NCI-H526 (cell line): ENCODE results near the gene ARRDC3.
A peak's percentile ranks its signal among the peaks of the same experiment; 100 is the strongest.
"Not testable (repeated sequence)": the region's sequence is repeated elsewhere in the genome, so short reads cannot be mapped to it uniquely, and the experiment has no call there.

ENCODE experiments used
- DNase-seq, 2 experiments: peaks; one replicate each; lab custom pipeline; 2025; lab: John Stamatoyannopoulos, UW

ARRDC3 gene, protein sequence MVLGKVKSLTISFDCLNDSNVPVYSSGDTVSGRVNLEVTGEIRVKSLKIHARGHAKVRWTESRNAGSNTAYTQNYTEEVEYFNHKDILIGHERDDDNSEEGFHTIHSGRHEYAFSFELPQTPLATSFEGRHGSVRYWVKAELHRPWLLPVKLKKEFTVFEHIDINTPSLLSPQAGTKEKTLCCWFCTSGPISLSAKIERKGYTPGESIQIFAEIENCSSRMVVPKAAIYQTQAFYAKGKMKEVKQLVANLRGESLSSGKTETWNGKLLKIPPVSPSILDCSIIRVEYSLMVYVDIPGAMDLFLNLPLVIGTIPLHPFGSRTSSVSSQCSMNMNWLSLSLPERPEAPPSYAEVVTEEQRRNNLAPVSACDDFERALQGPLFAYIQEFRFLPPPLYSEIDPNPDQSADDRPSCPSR

DNA sequence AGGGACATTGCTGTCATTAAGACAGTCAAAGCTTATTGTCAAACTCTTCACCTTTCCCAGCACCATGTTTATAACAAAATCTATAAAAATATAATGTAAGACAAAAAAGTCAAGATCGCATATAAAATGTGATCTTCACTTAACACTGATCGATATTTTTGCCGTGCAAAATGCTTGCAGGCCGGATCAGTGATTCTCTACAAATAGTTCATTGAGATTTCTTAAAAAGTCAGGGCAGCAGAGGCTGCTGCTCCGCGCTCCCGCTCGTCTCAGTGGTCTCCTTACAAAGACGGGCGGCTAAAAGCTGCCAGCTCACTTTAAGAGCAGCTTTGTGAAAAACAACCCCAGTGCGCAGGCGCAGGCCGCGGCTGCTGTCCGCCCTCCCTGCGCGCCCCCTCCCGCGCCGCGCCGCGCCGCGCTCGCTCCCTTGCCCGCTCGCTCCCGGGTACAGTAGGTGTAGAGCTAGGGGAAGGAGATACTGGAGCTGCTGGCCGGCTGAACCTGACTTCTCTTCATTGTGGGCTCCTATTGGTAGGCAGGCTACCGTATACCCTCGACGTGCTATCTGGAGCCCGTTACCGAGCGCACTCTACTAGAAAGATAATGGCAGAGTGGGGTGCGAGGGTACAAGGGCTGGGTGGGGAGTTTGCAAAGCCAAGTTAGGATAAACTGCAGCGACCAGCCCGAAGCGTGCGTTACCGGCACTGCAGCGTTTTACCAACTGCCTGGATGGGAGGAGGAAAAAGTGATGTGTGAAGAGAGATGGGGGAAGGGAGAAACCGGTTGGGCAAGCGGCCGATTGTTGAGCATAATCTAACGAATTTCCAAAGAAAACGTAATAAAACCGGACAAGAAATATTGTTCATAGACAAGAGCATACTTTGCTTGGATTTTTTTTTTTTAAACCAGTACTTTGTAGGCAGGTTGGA, at the start of gene ARRDC3:
Gene ARRDC3, minus strand, starts transcription at position 291 of the 929 bp plus-strand sequence. Its CDS starts 225 bp downstream, at position 66.
- peak; percentile 84 to 95 for DNase-seq

DNA sequence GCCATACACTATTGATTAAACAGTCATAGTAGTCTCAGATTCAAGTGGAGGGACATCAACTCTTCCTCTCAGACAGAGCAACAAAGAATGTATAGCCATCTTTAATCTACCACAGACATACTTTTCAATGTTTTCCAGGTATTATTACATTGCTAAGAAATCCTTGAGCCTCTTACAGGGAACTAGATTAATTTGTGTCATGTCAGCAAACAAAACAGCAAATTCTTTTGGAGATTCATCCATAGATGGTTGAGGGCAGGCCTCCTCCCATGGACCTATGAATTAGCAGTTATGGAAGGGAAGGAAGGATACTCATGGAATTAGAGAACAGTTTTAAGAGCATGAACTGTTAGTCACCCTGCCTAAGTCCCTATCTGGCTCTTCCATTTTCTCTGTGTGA, 47.8 kb upstream of the ARRDC3 start:
- no peak for DNase-seq

DNA sequence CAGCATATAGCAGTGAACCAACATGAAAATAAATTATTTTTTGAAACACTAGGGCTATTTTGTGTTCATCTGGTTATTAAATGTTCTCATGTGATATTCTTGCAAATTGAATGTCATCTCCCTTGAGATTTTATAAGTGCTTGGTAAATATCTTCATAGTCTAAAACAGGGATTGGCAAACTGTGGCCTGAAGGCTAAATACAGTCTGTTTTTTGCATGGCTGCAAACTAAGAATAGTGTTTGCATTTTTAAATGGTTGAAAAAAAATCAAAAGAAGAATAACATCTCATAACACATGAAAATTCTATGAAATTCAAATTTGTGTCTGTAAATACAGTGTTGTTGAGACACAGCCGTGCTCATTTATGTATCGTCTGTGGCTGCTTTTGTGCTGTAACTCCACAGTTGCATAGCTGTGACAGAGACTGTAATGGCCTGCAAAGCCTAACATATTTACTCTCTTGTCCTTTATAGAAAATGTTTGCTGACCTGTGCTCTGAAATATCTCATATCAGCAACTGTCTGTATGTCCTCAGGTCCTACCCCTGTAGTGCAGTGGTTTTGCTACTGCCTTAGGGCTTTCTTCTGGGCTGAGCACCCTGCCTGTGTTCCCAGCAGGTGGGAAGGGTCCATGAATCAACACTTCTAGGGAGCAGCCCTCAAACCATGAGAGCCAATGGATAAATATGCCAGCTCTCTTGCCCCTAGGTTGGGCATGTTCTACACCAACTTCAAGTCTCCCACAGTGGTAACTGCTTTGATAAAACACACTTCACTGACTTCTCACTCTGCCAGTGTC, 41.7 kb upstream of the ARRDC3 start:
- DNase-seq: peak in 1 of 2 experiments; percentile 8

DNA sequence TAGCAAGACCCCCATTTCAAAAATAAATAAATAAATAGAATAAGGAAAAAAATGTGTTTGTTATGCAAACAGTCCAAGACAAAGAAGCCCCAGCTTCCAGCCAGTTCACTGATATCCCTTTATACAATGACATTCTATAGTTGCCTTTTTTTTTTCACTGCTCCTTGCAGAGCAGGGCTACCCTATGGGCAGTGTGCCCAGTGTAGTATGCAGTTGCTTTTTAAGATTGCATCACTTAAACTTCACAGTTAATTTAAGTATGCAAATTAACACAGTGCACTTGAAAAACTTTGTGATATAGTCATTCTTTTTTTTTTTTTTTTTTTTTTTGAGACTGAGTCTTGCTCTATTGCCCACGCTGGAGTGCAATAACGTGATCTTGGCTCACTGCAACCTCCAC, 40.8 kb upstream of the ARRDC3 start:
- DNase-seq: no peak

DNA sequence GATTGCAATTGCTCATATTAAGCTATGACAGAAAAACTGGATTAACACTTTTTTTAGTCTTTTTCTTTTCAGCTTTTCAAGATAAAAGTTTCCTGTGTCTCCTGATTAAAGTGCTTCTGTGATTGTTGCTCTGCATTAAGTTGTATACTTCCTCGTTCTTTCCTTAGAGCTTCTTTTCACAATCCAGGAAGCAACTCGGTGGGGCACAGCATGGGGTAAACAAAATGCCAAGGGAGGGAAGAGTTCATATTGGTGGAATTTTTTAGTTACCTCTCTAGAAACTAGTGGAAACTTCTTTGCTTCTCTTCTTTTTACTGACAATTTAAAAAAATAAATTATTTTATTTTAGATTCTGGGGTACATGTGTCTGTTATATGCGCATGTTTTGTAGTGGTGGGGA, 37.8 kb upstream of the ARRDC3 start:
- DNase-seq: no peak

DNA sequence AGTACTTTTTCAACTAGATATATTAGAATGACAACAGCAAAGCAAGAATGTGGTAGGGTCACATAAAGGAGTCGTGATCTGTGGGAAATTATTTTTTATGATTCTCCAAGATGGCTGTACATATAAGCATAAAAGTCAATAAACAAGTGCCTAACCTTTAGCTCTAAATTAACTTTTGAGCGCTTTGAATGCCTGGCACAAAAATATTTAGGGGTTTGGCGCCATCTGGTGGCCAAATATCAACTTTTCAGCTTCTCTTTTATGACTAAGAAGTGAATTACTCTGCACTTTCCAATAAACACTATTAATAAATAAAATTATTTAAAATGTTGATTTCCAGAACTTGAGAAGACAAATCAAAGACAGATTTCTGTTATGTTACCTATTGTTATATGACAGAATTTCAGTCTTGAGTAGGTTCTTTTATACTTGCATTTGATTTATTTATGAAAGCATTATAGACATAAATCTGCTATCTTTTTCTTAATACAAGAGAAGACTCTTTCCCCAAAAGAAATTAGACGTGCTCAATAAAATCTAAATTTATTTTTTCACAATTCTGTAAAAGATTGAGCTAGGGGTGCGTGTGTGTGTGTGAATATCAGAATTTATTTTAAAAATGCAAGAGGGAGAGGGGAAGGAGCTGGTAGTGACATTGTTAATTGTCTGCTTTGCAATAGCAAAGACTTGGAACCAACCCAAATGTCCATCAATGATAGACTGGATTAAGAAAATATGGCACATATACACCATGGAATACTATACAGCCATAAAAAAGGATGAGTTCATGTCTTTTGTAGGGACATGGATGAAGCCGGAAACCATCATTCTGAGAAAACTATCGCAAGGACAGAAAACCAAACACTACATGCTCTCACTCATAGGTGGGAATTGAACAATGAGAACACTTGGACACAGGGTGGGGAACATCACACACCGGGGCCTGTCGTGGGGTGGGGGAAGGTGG, 36.7 kb upstream of the ARRDC3 start:
- DNase-seq: peak in 1 of 2 experiments; percentile 61

DNA sequence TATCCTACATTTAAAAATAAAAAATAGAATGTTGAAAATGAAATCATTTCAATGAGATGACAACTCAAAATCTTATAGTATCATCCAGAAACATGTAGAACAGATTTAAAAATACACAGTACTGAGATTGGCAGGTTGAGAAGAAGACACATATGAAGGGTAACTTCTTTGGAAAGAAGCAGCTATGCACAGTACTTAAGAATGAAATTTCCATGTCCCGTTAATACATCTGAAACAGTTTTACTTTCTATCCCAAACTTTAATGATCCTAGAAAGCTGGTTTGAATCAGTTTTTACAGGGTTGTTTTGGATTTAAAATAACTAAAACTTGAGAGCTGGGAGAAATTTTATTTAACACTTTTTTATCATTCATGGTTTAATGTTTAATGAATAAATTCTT, 36.0 kb upstream of the ARRDC3 start:
- DNase-seq: no peak

DNA sequence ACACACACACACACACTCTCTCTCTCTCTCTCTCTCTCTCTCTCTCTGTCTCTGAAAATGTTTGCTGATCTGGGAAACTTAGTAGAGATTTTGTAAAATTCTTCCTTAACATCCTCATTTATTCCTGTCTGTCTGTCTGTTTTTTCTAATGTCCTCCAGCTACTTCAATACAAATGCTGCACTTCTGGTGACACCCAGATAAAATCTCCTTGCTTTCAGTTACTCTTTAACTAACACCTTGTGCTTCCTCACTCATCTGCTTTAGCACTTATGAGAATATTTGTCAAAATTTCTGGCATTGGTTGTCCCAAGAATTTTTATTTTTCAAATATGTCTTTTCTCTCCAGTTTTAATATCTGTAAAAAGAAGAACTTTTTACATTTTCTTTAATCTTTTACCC, 35.0 kb upstream of the ARRDC3 start:
- DNase-seq: no peak

DNA sequence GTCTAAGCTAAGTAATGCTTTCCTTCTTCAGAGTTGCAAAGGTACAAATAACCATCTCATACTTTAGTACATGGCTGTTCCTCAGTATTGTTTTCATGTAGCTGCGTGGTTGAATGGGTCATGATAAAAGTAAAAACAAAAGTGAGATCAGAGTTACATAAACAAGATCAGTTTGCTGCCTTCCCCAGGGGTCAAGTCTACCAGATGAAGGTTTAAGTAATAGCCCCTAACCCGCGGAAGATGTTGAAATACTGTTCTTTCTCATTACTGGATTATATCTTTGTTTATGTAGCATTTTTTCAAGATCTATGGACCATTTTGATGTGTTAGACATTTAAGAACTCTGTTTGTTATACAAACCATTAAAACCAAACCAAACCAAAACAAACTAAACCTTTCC, 34.1 kb upstream of the ARRDC3 start:
- DNase-seq: no peak

DNA sequence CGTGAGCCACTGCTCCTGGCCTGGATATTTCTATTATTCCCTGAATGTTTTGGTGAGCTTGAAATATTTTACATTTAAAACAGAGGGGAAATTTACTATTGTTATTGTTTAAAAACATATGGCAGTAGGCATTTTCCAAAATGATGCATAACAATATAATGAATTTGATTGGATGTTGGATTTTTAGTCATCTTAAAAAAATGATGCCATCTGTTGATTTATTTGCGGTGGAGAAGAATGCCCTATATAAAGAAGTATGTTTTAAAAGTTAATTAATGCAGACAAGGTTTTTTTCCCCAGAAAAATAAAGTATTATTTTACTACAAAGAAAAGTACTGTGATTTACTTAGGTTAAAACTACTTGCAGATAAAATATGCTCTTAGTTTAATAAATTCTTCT, 33.4 kb upstream of the ARRDC3 start:
- no peak for DNase-seq

DNA sequence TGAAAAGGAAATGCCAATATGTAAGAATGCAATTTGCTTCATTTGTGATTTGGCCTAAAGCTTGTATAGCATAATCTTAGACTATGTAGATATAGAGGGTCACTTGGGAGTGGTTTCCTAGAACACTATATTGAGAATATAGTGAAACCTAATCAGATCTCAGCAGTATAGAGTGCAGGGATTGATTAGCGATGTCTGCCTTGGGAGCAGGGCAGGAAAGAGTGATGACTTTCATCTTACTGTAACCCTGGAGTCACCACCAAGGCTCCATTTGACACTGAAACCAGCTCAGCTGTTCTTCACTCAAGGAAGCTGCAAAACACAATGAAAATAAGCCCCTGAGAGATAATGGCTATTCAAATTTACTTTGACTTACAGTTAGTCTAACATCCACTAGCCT, 26.2 kb upstream of the ARRDC3 start:
- no peak for DNase-seq

DNA sequence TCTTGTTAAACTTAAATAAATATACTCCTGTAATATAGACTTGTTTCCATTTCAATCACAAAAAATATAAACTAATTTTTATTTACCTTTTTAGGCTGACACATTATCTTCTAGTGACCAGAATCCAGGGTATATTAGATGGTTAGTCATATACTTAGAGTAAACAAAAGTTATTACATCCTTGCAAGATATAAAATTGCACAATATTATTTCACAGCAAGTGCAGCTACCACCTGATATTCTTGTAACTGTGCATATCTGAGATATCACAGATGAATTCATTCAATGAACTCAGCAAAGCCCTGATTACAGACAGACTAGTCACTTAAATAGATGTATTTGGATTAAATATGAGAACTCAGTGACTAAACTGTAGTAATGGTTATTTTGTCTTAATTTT, 25.6 kb upstream of the ARRDC3 start:
- no peak for DNase-seq

DNA sequence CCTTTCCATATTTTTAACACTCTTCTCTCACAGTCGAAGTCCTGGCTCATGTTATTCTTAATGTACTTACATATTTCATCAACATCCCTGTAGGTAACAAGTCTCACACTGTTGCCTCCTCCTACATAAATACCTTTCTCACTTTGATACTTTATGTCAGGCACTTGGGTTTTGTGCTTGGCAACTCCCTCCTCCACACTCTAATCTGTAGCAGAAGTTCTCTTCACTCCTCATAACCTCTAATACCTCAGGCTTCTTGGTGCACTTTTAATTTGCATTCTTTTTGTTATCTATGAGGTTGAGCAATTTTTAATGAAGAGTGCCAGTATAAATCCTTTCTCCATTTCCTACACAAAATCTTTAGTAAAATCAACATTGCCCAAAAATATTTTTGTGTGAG, 24.1 kb upstream of the ARRDC3 start:
- DNase-seq: no peak

DNA sequence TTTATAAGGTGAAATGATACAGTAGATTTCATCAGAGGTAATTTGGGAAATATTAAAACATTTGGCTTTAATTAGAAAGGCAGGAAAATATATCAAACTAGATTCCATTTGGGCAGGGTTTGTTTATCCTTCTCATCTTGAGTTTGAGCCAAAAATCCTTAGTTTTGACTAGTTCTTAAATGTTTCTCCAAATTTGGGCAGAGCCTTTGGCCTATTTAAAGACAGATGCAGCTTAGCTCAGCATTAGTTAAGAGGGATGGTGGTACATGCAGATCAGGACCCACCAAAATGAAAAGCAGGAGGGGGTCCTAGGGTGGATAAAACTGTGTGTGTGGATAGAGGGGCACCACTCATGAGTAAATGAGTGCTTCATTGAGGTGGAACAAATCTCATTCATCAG, 20.3 kb upstream of the ARRDC3 start:
- DNase-seq: no peak

DNA sequence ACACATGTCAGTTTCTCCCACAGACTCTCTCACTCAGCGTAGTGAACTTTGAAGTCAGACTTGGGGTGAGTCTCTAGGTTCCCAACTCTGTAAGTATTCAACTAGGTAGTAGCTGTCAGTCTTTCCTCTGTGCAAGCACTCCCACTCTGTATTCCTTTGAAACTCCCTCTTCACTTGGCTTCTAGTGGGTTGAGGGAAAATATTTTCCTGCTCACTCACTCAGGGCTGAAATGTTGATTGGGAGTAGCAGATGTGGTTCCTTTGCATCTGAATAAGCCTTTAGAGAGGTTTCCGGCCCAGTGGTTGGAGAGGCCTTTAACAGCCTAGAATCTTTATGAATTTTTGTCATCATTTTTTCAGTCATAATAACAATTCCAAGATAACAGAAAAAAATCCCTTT, 18.1 kb upstream of the ARRDC3 start:
- DNase-seq: no peak

DNA sequence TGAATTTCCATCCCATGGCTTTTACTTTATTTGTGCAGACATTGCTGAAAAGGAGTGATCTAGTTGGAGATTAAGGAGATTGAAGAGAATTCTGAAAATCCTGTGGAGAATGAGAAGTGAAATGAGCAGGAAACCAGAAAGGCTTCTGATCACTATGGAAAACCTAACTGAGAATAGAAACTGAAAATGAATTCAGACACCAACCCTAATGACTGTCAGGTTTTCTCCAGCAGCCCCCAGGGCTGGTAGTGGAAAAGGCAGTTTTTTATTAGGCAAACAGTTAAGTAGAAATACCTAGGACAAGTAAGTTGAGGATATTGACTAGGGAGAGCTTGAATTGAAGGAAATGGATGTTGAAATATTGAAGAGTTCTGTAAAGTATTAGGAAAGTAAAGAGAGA, 14.7 kb upstream of the ARRDC3 start:
- DNase-seq: no peak

DNA sequence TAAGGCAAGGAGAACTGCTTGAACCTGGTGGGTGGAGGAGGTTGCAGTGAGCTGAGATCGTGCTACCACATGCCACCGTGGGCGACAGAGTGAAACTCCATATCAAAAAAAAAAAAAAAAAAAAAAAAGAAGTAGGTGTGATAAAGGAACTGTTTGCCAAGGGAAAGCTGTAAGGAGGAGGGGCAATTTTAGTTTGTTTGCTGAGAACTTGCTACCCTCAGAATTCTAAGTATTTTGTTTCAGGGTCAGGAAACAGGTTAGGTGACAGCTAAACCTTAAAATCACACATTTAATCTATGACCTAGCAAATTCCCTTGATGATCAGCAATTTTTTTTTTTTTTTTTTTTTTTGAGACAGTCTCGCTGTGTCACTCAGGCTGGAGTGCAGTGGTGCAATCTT, 7.2 kb upstream of the ARRDC3 start:
- no peak for DNase-seq

DNA sequence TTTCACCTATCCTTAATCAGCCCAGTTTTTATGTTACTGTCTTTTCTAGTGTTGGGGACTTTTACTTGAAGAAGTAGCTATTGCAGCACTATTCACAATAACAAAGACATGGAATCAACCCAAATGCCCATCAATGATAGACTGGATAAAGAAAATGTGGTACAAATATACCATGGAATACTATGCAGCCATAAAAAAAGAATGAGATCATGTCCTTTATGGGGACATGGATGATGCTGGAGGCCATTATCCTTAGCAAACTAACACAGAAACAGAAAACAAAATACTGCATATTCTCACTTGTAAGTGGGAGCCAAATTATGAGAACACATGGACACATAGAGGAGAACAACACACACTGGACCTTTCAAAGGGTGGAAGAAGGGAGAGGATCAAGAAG, 6.4 kb upstream of the ARRDC3 start:
- DNase-seq: not testable (repeated sequence)

DNA sequence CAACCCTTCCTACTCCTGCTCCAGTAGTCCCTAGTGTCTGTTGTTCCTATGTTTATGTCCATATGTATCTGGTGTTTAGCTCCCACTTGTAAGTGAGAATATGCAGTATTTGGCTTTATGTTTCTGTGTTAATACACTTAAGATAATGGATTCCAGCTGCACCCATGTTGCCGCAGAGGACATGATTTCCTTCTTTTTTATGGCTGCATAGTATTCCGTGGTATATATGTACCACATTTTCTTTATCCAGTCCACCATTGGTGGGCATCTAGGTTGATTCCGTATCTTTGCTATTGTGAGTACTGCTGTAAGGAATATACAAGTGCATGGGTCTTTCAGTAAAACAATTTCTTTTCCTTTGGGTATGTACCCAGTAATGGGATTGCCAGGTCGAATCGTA, 5.2 kb upstream of the ARRDC3 start:
- DNase-seq: no peak

DNA sequence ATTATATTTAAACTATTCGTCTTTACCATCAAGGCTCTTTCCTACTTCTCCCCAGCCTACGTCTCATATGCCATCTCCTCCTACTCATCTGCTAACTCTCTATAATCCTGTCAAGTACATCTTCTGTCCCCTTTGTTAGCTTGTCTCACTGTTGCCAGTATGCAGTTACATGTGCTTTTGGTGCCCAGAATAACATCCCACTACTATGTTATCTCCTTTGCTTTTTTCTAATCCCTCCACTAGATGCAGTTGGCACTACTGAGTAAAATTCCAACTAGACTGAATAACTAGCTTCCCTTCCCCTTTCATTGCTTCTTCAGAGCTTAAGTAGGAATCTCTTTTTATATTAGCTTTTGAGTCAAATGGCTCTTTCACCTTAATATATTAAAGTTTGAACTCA, 3.0 kb upstream of the ARRDC3 start:
- DNase-seq: no peak

DNA sequence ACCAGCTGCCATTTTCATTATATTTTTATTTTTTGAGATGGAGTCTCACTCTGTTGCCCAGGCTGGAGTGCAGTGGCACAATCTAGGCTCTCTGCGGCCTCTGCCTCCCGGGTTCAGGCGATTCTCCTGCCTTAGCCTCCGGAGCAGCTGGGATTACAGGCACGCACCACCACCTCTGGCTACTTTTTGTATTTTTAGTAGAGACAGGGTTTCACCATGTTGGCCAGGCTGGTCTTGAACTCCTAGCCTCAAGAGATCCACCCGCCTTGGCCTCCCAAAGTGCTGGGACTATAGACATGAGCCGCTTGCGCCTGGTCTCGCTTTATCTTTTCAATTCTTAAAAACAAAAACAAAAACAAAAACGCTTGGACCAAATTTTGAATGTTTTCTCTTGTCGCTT, 2.5 kb upstream of the ARRDC3 start:
- not testable (repeated sequence) for DNase-seq
